ENCODE data around the gene TMCO4. TPM values are rescaled to one million over a fixed set of nuclear protein-coding genes. Genes with fewer than 3 reads are reported as not detected.

Gene TMCO4
- total and polyA plus RNA-seq, 2 of the 4 experiments (the other 2 are of a cell fraction): 7.3 to 8.6 TPM

DNA sequence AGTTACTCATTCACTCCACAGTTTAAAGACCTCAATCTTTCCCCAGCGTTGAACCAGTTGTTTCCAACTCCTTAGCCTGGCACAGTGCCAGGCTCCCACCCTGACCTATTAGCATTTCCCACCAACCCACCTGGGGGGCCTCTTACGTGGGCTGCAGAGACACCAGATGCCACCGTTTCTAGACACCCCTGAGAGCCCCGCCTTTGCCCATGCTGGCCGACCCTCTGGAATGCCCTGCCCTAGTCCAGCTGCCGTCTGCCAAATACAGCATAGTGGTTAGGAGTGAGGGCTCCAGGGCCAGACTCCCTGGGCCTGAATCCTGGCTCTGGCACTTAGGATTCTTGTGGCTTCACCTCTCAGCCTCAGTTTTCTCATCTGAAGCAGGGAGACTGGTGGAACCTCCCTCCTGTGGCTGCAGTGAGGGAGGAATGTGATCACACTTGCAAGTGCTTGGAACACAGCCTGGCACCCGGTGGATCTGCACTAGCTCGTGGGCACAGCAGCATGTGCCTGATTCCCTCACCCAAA, 65.2 kb downstream of the TMCO4 start (continued):
- no peak for TF ChIP-seq NFE2L2 (IDR thresholded peaks at IDR 0.05; ENCODE audit: low read depth, low read length)
- TF ChIP-seq RAD21 (IDR thresholded peaks at IDR 0.05; ENCODE audit: low read length): no peak
- TF ChIP-seq, protein P1, sequence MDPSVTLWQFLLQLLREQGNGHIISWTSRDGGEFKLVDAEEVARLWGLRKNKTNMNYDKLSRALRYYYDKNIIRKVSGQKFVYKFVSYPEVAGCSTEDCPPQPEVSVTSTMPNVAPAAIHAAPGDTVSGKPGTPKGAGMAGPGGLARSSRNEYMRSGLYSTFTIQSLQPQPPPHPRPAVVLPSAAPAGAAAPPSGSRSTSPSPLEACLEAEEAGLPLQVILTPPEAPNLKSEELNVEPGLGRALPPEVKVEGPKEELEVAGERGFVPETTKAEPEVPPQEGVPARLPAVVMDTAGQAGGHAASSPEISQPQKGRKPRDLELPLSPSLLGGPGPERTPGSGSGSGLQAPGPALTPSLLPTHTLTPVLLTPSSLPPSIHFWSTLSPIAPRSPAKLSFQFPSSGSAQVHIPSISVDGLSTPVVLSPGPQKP (IDR thresholded peaks at IDR 0.05; ENCODE audit: borderline replicate concordance, low read depth, low read length): no peak
- no peak for TF ChIP-seq POLR2A (IDR thresholded peaks at IDR 0.05; ENCODE audit: low read depth, low read length)

DNA sequence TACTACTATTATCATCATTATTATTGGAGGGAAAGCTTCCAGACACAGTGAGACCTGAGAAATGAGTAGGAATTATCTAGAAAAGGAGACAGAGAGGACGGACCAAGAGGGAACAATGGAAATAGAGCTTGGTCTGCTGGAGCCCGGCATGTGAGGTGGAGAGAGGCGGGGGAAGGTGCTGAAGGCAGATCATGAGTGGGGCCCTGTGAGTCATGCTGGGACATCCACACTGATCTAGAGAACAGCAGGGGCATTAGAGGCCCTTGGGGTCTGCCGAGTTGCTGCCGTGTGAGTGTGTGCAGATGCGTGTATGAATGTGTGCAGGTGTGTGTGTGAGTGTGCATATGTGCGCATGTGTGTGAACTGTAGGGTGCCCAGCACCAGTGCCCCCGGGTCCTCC, 65.7 kb downstream of the TMCO4 start:
- H2BK120ac ChIP-seq (ENCODE audit: low read depth, low read length): no peak overlapping the region
- peaks cover 11% of the 10 kb centered on the region; the same call in 1 of the 2 replicates for H3K4me1 ChIP-seq (ENCODE audit: control insufficient read depth, insufficient read depth, low read length)
- peaks cover 7% of the 10 kb centered on the region for H3K9me3 ChIP-seq (ENCODE audit: control insufficient read depth, insufficient read depth, low read length)
- peaks cover 15% of the 10 kb centered on the region for H3K9me1 ChIP-seq (ENCODE audit: insufficient read depth, low read length)
- H3K4me2 ChIP-seq (ENCODE audit: low read depth, low read length): no peak overlapping the region
- no peak overlapping the region for H3K18ac ChIP-seq (ENCODE audit: low read depth, low read length)
- no peak overlapping the region for H2BK15ac ChIP-seq (ENCODE audit: low read depth, low read length)
- no peak overlapping the region for H4K91ac ChIP-seq (ENCODE audit: insufficient read depth, low read depth, low read length)
- H3K23ac ChIP-seq (ENCODE audit: low read depth, low read length): no peak overlapping the region
- H2AK9ac ChIP-seq (replicated peaks; ENCODE audit: low read depth, low read length, poor library complexity): no peak overlapping the region
- intact Hi-C loops (cut with micrococcal nuclease): no loop called here
- no peak overlapping the region for H3K4ac ChIP-seq (ENCODE audit: low read depth, low read length)
- no peak overlapping the region for H3K56ac ChIP-seq (ENCODE audit: extremely low read depth, insufficient read depth, low read length)
- in situ Hi-C loops (cut with MboI; ENCODE audit: low sequenced_read_pairs): no loop called here
- ChIA-PET CTCF (interaction anchor here (1.5 kb wide), 1 partner anchor 19 kb away, joined by 4 read pairs; no protein-coding TSS in a partner anchor), POLR2A (ENCODE audit: unreplicated experiment) (no interaction called here)
- peaks cover 13% of the 10 kb centered on the region for H3K36me3 ChIP-seq (ENCODE audit: control insufficient read depth, insufficient read depth, low read length)
- no peaks in the 10 kb centered on the region for H3K27me3 ChIP-seq (ENCODE audit: control insufficient read depth, insufficient read depth, low read length)
- WGBS, 2 experiments (ENCODE audit: extremely low coverage in 2 of 2, insufficient read length in 1 of 2): 90% methylated on average over 3 of the region's 8 CpGs; no CpG with 5 or more reads in 1 of the 2 experiments
- no peak overlapping the region for H4K5ac ChIP-seq (ENCODE audit: low read depth, low read length)
- no peak overlapping the region for H2BK5ac ChIP-seq (ENCODE audit: low read depth, low read length, poor library complexity, severe bottlenecking)
- no peak overlapping the region for H4K8ac ChIP-seq (ENCODE audit: low read depth in 2 of 2, low read length in 2 of 2)
- no peak overlapping the region for H3K27ac ChIP-seq (ENCODE audit: insufficient read depth, low read length)
- H3K79me1 ChIP-seq (ENCODE audit: low read depth in 1 of 2, low read length in 2 of 2): no peaks in the 10 kb centered on the region
- DNase-seq: no peak
- no TSS peak for BruUV-seq (replicated peaks)
- no peak overlapping the region for H2AK5ac ChIP-seq (ENCODE audit: low read depth, low read length)
- ATAC-seq (ENCODE audit: low read depth): no peak
- no peak overlapping the region for H2BK20ac ChIP-seq (ENCODE audit: low read depth, low read length)
- H4K20me1 ChIP-seq (ENCODE audit: insufficient read depth, low read length): no peaks in the 10 kb centered on the region
- H3K9ac ChIP-seq (ENCODE audit: low read depth, low read length): no peak overlapping the region
- dilution Hi-C loops (cut with HindIII; ENCODE audit: low sequenced_read_pairs, unreplicated experiment): no loop called here
- H3K4me3 ChIP-seq (ENCODE audit: insufficient read depth, low read depth, low read length): no peak overlapping the region
- H2AFZ ChIP-seq (replicated peaks; ENCODE audit: low read length, poor library complexity): no peak overlapping the region
- no peak overlapping the region for H3K14ac ChIP-seq (replicated peaks; ENCODE audit: low read depth, low read length)
- TF ChIP-seq, protein P2, sequence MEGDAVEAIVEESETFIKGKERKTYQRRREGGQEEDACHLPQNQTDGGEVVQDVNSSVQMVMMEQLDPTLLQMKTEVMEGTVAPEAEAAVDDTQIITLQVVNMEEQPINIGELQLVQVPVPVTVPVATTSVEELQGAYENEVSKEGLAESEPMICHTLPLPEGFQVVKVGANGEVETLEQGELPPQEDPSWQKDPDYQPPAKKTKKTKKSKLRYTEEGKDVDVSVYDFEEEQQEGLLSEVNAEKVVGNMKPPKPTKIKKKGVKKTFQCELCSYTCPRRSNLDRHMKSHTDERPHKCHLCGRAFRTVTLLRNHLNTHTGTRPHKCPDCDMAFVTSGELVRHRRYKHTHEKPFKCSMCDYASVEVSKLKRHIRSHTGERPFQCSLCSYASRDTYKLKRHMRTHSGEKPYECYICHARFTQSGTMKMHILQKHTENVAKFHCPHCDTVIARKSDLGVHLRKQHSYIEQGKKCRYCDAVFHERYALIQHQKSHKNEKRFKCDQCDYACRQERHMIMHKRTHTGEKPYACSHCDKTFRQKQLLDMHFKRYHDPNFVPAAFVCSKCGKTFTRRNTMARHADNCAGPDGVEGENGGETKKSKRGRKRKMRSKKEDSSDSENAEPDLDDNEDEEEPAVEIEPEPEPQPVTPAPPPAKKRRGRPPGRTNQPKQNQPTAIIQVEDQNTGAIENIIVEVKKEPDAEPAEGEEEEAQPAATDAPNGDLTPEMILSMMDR (conservative IDR thresholded peaks at IDR 0.05; ENCODE audit: low read depth, low read length): no peak
- no peak for TF ChIP-seq FOS (IDR thresholded peaks at IDR 0.05; ENCODE audit: low read depth, low read length)
- no peak for TF ChIP-seq MAFK (IDR thresholded peaks at IDR 0.05; ENCODE audit: low read depth, low read length)
- no peak for TF ChIP-seq RFX5 (IDR thresholded peaks at IDR 0.05; ENCODE audit: low read depth, low read length)
- TF ChIP-seq MAZ (IDR thresholded peaks at IDR 0.05; ENCODE audit: borderline replicate concordance, low read depth, low read length): no peak
- TF ChIP-seq RAD21 (IDR thresholded peaks at IDR 0.05; ENCODE audit: low read length): no peak
- TF ChIP-seq CEBPB (IDR thresholded peaks at IDR 0.05; ENCODE audit: low read depth, low read length): no peak
- TF ChIP-seq CHD1 (IDR thresholded peaks at IDR 0.05; ENCODE audit: low read depth, low read length): no peak
- TF ChIP-seq, protein P3, sequence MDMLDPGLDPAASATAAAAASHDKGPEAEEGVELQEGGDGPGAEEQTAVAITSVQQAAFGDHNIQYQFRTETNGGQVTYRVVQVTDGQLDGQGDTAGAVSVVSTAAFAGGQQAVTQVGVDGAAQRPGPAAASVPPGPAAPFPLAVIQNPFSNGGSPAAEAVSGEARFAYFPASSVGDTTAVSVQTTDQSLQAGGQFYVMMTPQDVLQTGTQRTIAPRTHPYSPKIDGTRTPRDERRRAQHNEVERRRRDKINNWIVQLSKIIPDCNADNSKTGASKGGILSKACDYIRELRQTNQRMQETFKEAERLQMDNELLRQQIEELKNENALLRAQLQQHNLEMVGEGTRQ (IDR thresholded peaks at IDR 0.05; ENCODE audit: low read depth, low read length): no peak
- no peak for TF ChIP-seq RCOR1 (IDR thresholded peaks at IDR 0.05; ENCODE audit: insufficient replicate concordance, low read length)
- TF ChIP-seq MXI1 (IDR thresholded peaks at IDR 0.05; ENCODE audit: borderline replicate concordance, low read depth, low read length): no peak
- TF ChIP-seq NFE2L2 (IDR thresholded peaks at IDR 0.05; ENCODE audit: low read depth, low read length): no peak
